ENCODE data around the gene DTHD1. TPM values are rescaled to one million over a fixed set of nuclear protein-coding genes. Genes with fewer than 3 reads are reported as not detected.

Gene DTHD1
- total and polyA plus RNA-seq, 4 donors = 0.06 to 0.42 (median 0.07) TPM; not detected in 1

GRCh38 chr4:36285784-36286480, 4.5 kb downstream of the DTHD1 start:
- DNase-seq (ENCODE audit: low spot score) = no peak
- TF ChIP-seq CTCF (IDR thresholded peaks at IDR 0.05; ENCODE audit: low read depth, low read length, missing input control) (no peak), JUND (IDR thresholded peaks at IDR 0.05) (peak in 1 of 2 donors; percentile 25)
- H3K4me1 ChIP-seq (ENCODE audit: control insufficient read depth in 4 of 4, insufficient read depth in 4 of 4, low read length in 3 of 4) = no peaks in the 10 kb centered on the region
- no peak overlapping the region for H3K27ac ChIP-seq (ENCODE audit: low read depth in 1 of 2, low read length in 2 of 2)
- H3K9ac ChIP-seq (ENCODE audit: low read depth in 1 of 2, low read length in 2 of 2) = no peak overlapping the region
- no peaks in the 10 kb centered on the region for H3K9me3 ChIP-seq (ENCODE audit: control insufficient read depth in 4 of 4, low read length in 3 of 4)
- WGBS = 83% methylated on average over 6 of the region's 6 CpGs
- no peak overlapping the region for H3K4me3 ChIP-seq (ENCODE audit: low read depth in 1 of 3, low read length in 3 of 3)
- no peaks in the 10 kb centered on the region for H3K36me3 ChIP-seq (ENCODE audit: control insufficient read depth in 4 of 4, insufficient read depth in 3 of 4, low read depth in 1 of 4, low read length in 3 of 4)
- no peaks in the 10 kb centered on the region for H3K27me3 ChIP-seq (ENCODE audit: control insufficient read depth in 4 of 4, insufficient read depth in 4 of 4, low read length in 3 of 4)

GRCh38 chr4:36286481-36286871, 5.1 kb downstream of the DTHD1 start:
- no peak for DNase-seq (ENCODE audit: low spot score)
- no peak overlapping the region for H3K27ac ChIP-seq (ENCODE audit: low read depth in 1 of 2, low read length in 2 of 2)
- no peaks in the 10 kb centered on the region for H3K36me3 ChIP-seq (ENCODE audit: control insufficient read depth in 4 of 4, insufficient read depth in 3 of 4, low read depth in 1 of 4, low read length in 3 of 4)
- no peak overlapping the region for H3K4me3 ChIP-seq (ENCODE audit: low read depth in 1 of 3, low read length in 3 of 3)
- TF ChIP-seq JUND (IDR thresholded peaks at IDR 0.05) (no peak), YY1 (IDR thresholded peaks at IDR 0.05) (no peak), GABPA (IDR thresholded peaks at IDR 0.05 in 1 of 2, conservative IDR thresholded peaks at IDR 0.05 in 1 of 2) (no peak), TAF1 (conservative IDR thresholded peaks at IDR 0.05) (no peak), RAD21 (IDR thresholded peaks at IDR 0.05) (no peak), FOXA2 (IDR thresholded peaks at IDR 0.05) (no peak), REST (IDR thresholded peaks at IDR 0.05) (no peak), FOXA1 (IDR thresholded peaks at IDR 0.05) (no peak), SP1 (IDR thresholded peaks at IDR 0.05) (no peak), ZBTB33 (IDR thresholded peaks at IDR 0.05) (no peak), MAX (IDR thresholded peaks at IDR 0.05) (no peak), HNF4A (conservative IDR thresholded peaks at IDR 0.05) (no peak), ATF3 (IDR thresholded peaks at IDR 0.05) (no peak), RXRA (IDR thresholded peaks at IDR 0.05) (no peak)
- no peak overlapping the region for H3K9ac ChIP-seq (ENCODE audit: low read depth in 1 of 2, low read length in 2 of 2)
- H3K27me3 ChIP-seq (ENCODE audit: control insufficient read depth in 4 of 4, insufficient read depth in 4 of 4, low read length in 3 of 4) = no peaks in the 10 kb centered on the region
- H3K4me1 ChIP-seq (ENCODE audit: control insufficient read depth in 4 of 4, insufficient read depth in 4 of 4, low read length in 3 of 4) = no peaks in the 10 kb centered on the region
- H3K9me3 ChIP-seq (ENCODE audit: control insufficient read depth in 4 of 4, low read length in 3 of 4) = no peaks in the 10 kb centered on the region
- 89% methylated on average over 4 of the region's 4 CpGs for WGBS

Data from liver (tissue), 9 donors.